DOHH2 (cell line): ENCODE measurements around the gene IL34.

Experiments used
- H3F3A ChIP-seq: fragments of 200-600 bp; sonication (generic), shearing (Covaris generic); 2 replicates; pipeline ENCODE4 v1.6.0; 2016; ENCODE audit warnings: antibody characterized with exemption, mild to moderate bottlenecking; ENCODE audit not compliant: control insufficient read depth, insufficient read depth
- H3K27ac ChIP-seq: fragments of 200-600 bp; sonication (generic); 2 replicates; pipeline ENCODE4 v1.5.1; 2014; ENCODE audit warnings: low read depth, mild to moderate bottlenecking, low read length, moderate library complexity
- H3K27me3 ChIP-seq: fragments of 200-600 bp; sonication (generic); 2 replicates; pipeline ENCODE4 v1.6.1; 2014; ENCODE audit warnings: mild to moderate bottlenecking, low read length, mixed read lengths; ENCODE audit not compliant: control insufficient read depth
- H3K36me3 ChIP-seq: fragments of 200-600 bp; sonication (generic); 2 replicates; pipeline ENCODE4 v1.6.1; 2014; ENCODE audit warnings: mild to moderate bottlenecking, low read length, moderate library complexity, mixed read lengths; ENCODE audit not compliant: control insufficient read depth
- H3K4me1 ChIP-seq: fragments of 200-600 bp; sonication (generic); 2 replicates; pipeline ENCODE4 v1.6.1; 2014; ENCODE audit warnings: mild to moderate bottlenecking, low read length, mixed read lengths; ENCODE audit not compliant: control insufficient read depth
- H3K4me2 ChIP-seq: fragments of 200-600 bp; sonication (generic); 2 replicates; pipeline ENCODE4 v1.6.0; 2014; ENCODE audit warnings: mild to moderate bottlenecking, low read length, moderate library complexity
- H3K4me3 ChIP-seq: fragments of 200-600 bp; sonication (generic); 2 replicates; pipeline ENCODE4 v1.5.1; 2014; ENCODE audit warnings: mild to moderate bottlenecking, low read length, mixed read lengths
- H3K79me2 ChIP-seq: fragments of 200-600 bp; sonication (generic); 2 replicates; pipeline ENCODE4 v1.6.1; 2014; ENCODE audit warnings: mild to moderate bottlenecking, low read length, mixed read lengths; ENCODE audit not compliant: control insufficient read depth
- H3K9me2 ChIP-seq: fragments of 200-600 bp; sonication (generic); replicated peaks from 2 replicates; pipeline ENCODE4 v1.6.1; 2014; ENCODE audit warnings: mild to moderate bottlenecking, low read length, mixed read lengths; ENCODE audit not compliant: control insufficient read depth
- H3K9me3 ChIP-seq: fragments of 200-600 bp; sonication (generic); 2 replicates; pipeline ENCODE4 v1.6.1; 2014; ENCODE audit warnings: antibody characterized with exemption, low read length, mixed read lengths; ENCODE audit not compliant: control insufficient read depth, insufficient read depth
- H4K20me1 ChIP-seq: fragments of 200-600 bp; sonication (generic); 2 replicates; pipeline ENCODE4 v1.6.0; 2014; ENCODE audit warnings: low read depth, mild to moderate bottlenecking, antibody characterized with exemption, low read length, moderate library complexity; ENCODE audit not compliant: control insufficient read depth, insufficient read depth
- EZH2phosphoT487 ChIP-seq: fragments of 200-600 bp; sonication (generic); IDR thresholded peaks from 2 replicates; pipeline ENCODE4 v1.6.1; 2017; ENCODE audit warnings: borderline replicate concordance, mild to moderate bottlenecking, antibody characterized with exemption, low read length, moderate library complexity, mixed read lengths
- TF ChIP-seq, protein P1 (sequence below): fragments of 200-600 bp; sonication (generic); IDR thresholded peaks from one replicate; pipeline ENCODE4 v1.5.1; 2014; ENCODE audit warnings: antibody characterized with exemption, mild to moderate bottlenecking, low read depth, low read length; ENCODE audit not compliant: poor library complexity, severe bottlenecking

The IL34 gene

DNA sequence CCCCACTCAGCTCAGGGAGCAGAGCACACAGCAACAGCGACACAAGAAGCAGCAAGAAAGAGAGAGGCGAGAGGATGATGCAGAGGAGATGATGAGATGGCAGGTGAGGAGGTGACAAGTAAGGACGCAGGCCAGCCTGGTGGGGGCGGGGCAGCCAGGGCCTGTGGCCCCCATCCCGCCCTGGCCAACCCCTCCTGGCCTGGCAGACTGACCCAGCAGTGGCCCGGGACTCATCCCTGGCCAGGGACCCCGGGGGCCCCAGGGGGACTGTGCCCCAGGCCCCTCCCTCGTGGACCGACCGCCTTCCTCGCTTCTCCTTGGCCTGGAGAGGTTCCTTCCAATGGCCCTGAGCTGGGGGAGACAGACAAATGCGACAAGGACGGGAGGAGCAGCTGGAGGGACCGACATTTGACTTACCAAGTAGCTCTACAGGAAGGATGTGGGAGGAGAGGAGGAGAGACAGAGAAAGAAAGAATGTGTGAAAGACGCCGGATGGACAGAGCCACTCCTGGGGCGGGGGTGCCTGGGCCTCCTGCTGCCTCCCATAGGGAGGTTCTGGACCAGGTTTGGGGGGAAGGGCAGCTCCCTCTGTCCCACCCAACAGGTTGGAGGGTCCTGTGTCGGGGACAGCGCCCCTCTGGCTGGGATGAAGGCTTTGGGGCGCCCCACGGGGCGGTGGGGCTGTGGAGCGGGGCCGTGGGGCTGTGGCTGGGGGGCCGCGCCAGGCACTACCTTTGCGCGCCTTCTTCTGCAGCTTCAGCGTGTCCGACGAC, 32.7 kb downstream of the IL34 start:
- H4K20me1 ChIP-seq, result no peaks in the 10 kb centered on the region
- H3K9me3 ChIP-seq, result no peaks in the 10 kb centered on the region
- H3K27me3 ChIP-seq, result no peaks in the 10 kb centered on the region
- no peaks in the 10 kb centered on the region for H3F3A ChIP-seq
- H3K27ac ChIP-seq, result no peak overlapping the region
- no peaks in the 10 kb centered on the region for H3K36me3 ChIP-seq
- H3K4me1 ChIP-seq, result no peaks in the 10 kb centered on the region
- no peaks in the 10 kb centered on the region for H3K79me2 ChIP-seq
- H3K4me2 ChIP-seq, result no peak overlapping the region
- TF ChIP-seq EZH2phosphoT487, result no peak
- TF ChIP-seq, protein P1, sequence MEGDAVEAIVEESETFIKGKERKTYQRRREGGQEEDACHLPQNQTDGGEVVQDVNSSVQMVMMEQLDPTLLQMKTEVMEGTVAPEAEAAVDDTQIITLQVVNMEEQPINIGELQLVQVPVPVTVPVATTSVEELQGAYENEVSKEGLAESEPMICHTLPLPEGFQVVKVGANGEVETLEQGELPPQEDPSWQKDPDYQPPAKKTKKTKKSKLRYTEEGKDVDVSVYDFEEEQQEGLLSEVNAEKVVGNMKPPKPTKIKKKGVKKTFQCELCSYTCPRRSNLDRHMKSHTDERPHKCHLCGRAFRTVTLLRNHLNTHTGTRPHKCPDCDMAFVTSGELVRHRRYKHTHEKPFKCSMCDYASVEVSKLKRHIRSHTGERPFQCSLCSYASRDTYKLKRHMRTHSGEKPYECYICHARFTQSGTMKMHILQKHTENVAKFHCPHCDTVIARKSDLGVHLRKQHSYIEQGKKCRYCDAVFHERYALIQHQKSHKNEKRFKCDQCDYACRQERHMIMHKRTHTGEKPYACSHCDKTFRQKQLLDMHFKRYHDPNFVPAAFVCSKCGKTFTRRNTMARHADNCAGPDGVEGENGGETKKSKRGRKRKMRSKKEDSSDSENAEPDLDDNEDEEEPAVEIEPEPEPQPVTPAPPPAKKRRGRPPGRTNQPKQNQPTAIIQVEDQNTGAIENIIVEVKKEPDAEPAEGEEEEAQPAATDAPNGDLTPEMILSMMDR, result no peak
- no peak overlapping the region for H3K4me3 ChIP-seq
- no peaks in the 10 kb centered on the region for H3K9me2 ChIP-seq

DNA sequence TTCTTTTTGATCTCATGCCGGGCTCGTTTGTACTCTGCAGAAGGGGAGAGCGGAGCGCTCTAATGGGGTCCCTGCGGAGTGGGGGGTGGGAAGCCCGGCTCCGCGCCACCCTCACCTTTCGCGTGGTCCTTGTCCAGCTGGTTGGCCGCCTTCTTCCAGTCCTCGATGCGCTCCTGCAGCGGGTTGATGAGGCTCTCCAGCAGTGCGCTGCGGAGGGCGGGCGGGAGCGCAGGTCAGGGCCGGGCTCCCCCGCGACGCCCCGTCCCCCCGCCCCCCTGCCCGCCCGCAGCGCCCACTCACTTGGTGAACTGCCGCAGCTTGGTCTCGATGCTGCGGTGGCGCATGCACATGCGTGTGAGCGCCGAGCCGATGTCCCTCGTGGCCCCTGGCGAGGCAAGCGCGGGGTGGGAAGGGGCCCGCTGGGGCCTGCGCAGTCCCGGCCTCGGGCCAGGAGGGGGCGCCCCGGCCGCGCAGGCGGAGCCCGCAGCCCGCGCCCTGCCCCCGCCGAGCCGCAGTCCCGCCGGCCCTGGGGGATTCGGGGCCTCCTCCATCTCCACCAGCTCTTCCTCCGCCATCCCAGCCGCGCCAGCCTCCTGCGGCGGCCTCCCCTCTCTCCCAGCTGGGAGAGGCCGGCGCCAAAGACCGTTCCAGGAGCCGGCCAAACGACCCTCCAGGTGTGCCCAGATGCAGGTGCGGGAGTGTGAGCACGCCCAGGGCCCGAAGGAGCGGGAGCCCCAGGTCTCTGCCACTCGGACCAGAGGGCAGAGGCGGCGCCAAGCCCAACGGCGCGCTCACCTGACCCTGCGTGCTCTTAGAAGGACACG, 33.5 kb downstream of the IL34 start:
- H3K27me3 ChIP-seq, result no peaks in the 10 kb centered on the region
- H3K36me3 ChIP-seq, result no peaks in the 10 kb centered on the region
- no peaks in the 10 kb centered on the region for H3F3A ChIP-seq
- no peak overlapping the region for H3K27ac ChIP-seq
- H3K9me2 ChIP-seq, result no peaks in the 10 kb centered on the region
- H4K20me1 ChIP-seq, result no peaks in the 10 kb centered on the region
- no peaks in the 10 kb centered on the region for H3K79me2 ChIP-seq
- TF ChIP-seq EZH2phosphoT487, result no peak
- TF ChIP-seq, protein P1, result no peak
- H3K4me2 ChIP-seq, result no peak overlapping the region
- H3K9me3 ChIP-seq, result no peaks in the 10 kb centered on the region
- no peak overlapping the region for H3K4me3 ChIP-seq
- no peaks in the 10 kb centered on the region for H3K4me1 ChIP-seq

DNA sequence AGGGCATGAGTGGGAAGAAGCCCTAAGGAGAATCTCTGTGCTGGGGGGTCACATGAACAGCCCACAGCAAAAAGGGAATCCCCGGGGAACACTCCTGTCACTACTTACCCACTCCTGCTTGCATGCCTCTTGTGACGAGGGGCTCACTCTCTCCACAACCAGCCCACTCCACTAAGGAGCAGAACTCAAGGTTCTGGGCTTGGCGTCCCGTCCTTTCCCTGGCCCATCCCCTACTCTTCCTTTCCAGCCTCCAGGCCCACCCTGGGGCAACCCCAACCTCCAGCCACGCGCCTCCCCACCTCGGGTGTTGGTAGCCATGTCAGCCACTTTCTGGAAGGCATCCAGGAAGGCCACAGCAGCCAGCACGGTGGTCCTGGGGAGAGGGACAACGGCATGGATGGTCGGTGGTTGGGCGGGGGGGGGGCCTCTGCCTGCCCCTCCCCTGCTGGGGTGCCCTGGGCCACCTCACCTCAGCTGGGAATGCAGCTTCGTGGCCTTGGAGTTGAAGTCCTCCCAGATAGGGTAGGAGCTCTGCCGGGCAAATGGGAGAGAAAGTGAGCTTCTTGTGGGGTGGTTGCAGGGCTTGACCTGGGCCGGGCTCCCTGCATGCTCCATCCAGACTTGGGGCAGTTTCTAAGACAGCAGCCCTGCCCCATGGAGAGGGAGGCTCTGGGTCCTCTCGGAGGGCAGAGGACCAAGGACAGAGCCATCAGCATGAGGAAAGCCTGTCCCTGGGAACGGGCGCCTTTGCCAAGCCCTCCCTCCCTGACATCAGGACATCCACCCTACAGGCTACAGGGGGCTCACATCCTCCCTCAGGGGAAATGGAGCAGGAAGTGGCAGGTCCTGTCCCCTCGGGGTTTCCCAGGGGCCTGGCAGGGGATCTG, 34.4 kb downstream of the IL34 start:
- Histone ChIP-seq H3K27me3 (no peaks in the 10 kb centered on the region), H3K4me1 (no peaks in the 10 kb centered on the region), H3K4me3 (no peak overlapping the region), H3K27ac (no peak overlapping the region), H3K9me2 (no peaks in the 10 kb centered on the region), H3K79me2 (no peaks in the 10 kb centered on the region), H4K20me1 (no peaks in the 10 kb centered on the region), H3K9me3 (no peaks in the 10 kb centered on the region), H3F3A (no peaks in the 10 kb centered on the region), H3K36me3 (no peaks in the 10 kb centered on the region), H3K4me2 (no peak overlapping the region)
- TF ChIP-seq, protein P1, result no peak
- TF ChIP-seq EZH2phosphoT487, result no peak
